Measurements from ENCODE around the gene MANSC1.

DNA sequence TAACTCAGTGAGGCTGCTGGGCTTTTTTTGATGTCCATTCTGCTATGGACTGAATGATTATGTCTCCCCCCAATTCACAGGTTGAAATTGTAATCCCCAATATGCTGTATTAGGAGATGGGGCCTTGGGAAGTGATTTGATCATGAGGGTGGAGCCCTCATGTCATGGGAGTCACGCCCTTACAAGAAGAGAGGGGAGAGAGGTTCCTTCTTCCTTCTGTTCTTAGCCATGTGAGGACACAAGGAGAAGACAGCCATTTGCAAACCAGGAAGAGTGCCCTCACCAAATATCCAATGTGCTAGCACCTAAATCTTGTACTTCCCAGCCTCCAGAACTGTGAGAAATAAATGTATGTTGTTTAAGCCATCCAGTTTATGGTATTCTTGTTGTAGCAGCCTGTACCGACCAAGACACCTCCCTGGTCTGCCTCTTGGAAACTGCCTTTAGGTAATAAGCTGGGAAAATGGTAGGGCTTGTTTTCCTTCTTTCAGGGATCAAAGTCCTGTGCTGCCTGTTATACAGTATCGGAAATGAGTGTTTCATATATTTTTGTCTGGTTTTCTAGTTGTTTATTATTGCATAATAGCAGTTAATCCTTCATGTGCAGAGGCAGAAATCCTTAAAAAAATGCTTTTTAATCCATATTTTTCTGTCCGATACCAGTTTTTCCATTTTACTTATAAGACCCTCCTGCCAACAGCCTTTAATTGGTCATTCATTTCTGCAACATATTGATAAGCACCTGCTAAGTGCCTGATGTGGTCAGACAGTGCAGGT is 23.1 kb upstream of the MANSC1 start:
- no peak for TF ChIP-seq RAD21 (CRISPR knock-in tag; IDR thresholded peaks at IDR 0.05)
- TF ChIP-seq, protein P1, sequence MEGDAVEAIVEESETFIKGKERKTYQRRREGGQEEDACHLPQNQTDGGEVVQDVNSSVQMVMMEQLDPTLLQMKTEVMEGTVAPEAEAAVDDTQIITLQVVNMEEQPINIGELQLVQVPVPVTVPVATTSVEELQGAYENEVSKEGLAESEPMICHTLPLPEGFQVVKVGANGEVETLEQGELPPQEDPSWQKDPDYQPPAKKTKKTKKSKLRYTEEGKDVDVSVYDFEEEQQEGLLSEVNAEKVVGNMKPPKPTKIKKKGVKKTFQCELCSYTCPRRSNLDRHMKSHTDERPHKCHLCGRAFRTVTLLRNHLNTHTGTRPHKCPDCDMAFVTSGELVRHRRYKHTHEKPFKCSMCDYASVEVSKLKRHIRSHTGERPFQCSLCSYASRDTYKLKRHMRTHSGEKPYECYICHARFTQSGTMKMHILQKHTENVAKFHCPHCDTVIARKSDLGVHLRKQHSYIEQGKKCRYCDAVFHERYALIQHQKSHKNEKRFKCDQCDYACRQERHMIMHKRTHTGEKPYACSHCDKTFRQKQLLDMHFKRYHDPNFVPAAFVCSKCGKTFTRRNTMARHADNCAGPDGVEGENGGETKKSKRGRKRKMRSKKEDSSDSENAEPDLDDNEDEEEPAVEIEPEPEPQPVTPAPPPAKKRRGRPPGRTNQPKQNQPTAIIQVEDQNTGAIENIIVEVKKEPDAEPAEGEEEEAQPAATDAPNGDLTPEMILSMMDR (CRISPR knock-in tag; IDR thresholded peaks at IDR 0.05): no peak
- TF ChIP-seq ZBTB21 (CRISPR knock-in tag; IDR thresholded peaks at IDR 0.05): no peak

Measured in HepG2 (cell line).